HepG2 (cell line): ENCODE data around the gene CTRL. TPM values are rescaled to one million over a fixed set of nuclear protein-coding genes. Genes with fewer than 3 reads are reported as not detected.

Experiments used
- ATF4 ChIP-seq, 2 experiments: fragments of 450-650 bp in 1 of 2; sonication (generic) in 1 of 2; formaldehyde crosslinking; IDR thresholded peaks; 2 replicates each; pipeline versions ENCODE4 v1.5.0 to v1.8.0; 2020 to 2022; ENCODE audit warnings: mild to moderate bottlenecking in 1 of 2, missing genetic modification reagents in 1 of 2
- CCAR2 ChIP-seq: fragments of 200-400 bp; formaldehyde crosslinking; optimal IDR thresholded peaks from 2 replicates; pipeline ENCODE3; 2018; ENCODE audit warnings: low read depth, mild to moderate bottlenecking, low read length, moderate library complexity
- FOXA1 ChIP-seq, 2 experiments: fragments of 450-650 bp in 1 of 2; sonication (generic) in 1 of 2; formaldehyde crosslinking in 1 of 2; IDR thresholded peaks; 2 replicates each; pipeline versions ENCODE4 v1.4.0 to v1.6.1; 2016 to 2020; ENCODE audit warnings: missing genetic modification reagents in 1 of 2
- FOXA3 ChIP-seq: IDR thresholded peaks from 2 replicates; pipeline ENCODE4 v1.6.1; 2016; ENCODE audit warnings: missing genetic modification reagents, missing compliant biosample characterization
- MAX ChIP-seq: IDR thresholded peaks from 2 replicates; pipeline ENCODE4 v1.6.1; 2012; ENCODE audit warnings: inconsistent platforms
- MXD4 ChIP-seq: IDR thresholded peaks from 2 replicates; pipeline ENCODE4 v1.6.1; 2016; ENCODE audit warnings: mild to moderate bottlenecking, missing biosample characterization, missing genetic modification reagents
- NFKB2 ChIP-seq: sonication (generic); formaldehyde crosslinking; IDR thresholded peaks from 2 replicates; pipeline ENCODE4 v1.4.0; 2020; ENCODE audit warnings: missing genetic modification reagents, borderline replicate concordance
- NRL ChIP-seq: sonication (generic); formaldehyde crosslinking; IDR thresholded peaks from 2 replicates; pipeline ENCODE4 v1.5.0; 2020; ENCODE audit warnings: missing genetic modification reagents, mild to moderate bottlenecking, moderate library complexity, borderline replicate concordance
- PHF20 ChIP-seq: sonication (generic); formaldehyde crosslinking; IDR thresholded peaks from 2 replicates; pipeline ENCODE4 v1.5.0; 2020; ENCODE audit warnings: mild to moderate bottlenecking, missing genetic modification reagents
- PRMT3 ChIP-seq: sonication (generic); formaldehyde crosslinking; IDR thresholded peaks from 2 replicates; pipeline ENCODE4 v1.8.1; 2022; ENCODE audit warnings: low read depth, mild to moderate bottlenecking, moderate library complexity, missing genetic modification reagents, borderline replicate concordance
- SCMH1 ChIP-seq: sonication (generic); formaldehyde crosslinking; IDR thresholded peaks from 2 replicates; pipeline ENCODE4 v1.9.0; 2021; ENCODE audit warnings: missing genetic modification reagents, mild to moderate bottlenecking, borderline replicate concordance
- SMAD1 ChIP-seq: sonication (generic); formaldehyde crosslinking; IDR thresholded peaks from 2 replicates; pipeline ENCODE4 v1.4.0; 2020; ENCODE audit warnings: missing genetic modification reagents, low read depth, mild to moderate bottlenecking, borderline replicate concordance
- SMAD9 ChIP-seq: sonication (generic); formaldehyde crosslinking; IDR thresholded peaks from 2 replicates; pipeline ENCODE4 v1.5.1; 2020; ENCODE audit warnings: mild to moderate bottlenecking, missing genetic modification reagents
- ZBTB26 ChIP-seq: IDR thresholded peaks from 2 replicates; pipeline ENCODE4 v1.6.1; 2016; ENCODE audit warnings: missing compliant biosample characterization, missing genetic modification reagents, borderline replicate concordance
- ZFP36 ChIP-seq: fragments of 150-350 bp; IDR thresholded peaks from 2 replicates; pipeline ENCODE4 v1.6.1; 2018; ENCODE audit warnings: borderline replicate concordance, low read length, low read depth; ENCODE audit not compliant: partially characterized antibody
- ZNF224 ChIP-seq: sonication (generic); formaldehyde crosslinking; IDR thresholded peaks from 2 replicates; pipeline ENCODE4 v1.5.0; 2020; ENCODE audit warnings: mild to moderate bottlenecking, missing genetic modification reagents
- ZNF335 ChIP-seq: sonication (generic); formaldehyde crosslinking; IDR thresholded peaks from 2 replicates; pipeline ENCODE4 v1.4.0; 2020; ENCODE audit warnings: missing genetic modification reagents
- ZNF558 ChIP-seq: sonication (generic); formaldehyde crosslinking; IDR thresholded peaks from 2 replicates; pipeline ENCODE4 v1.9.0; 2022; ENCODE audit warnings: mild to moderate bottlenecking, missing genetic modification reagents, borderline replicate concordance
- polyA plus RNA-seq, 8 experiments: library from polyadenylated mRNA; depleted of rRNA in 3 of 8; stranded (reverse) in 7 of 8; unstranded in 1 of 8; fragments of >200 nt; fragmentation: Illumina TruSeq in 4 of 8; extraction: Trizol in 4 of 8; gene quantifications; 2 replicates each; pipeline versions ENCODE4 v1.2.1 to v1.2.3, GENCODE V29; 2011 to 2016; ENCODE audit warnings: low read depth in 4 of 8, missing spikeins in 1 of 8, mixed read lengths in 1 of 8; ENCODE audit not compliant: insufficient read depth in 1 of 8
- total RNA-seq, 5 experiments: library from RNA; depleted of rRNA; stranded (reverse); fragments of >200 nt; fragmentation: Illumina TruSeq; extraction: Trizol; gene quantifications; 2 replicates each; pipeline ENCODE4 v1.2.3, GENCODE V29; 2016; ENCODE audit warnings: low read depth in 1 of 5
- TF ChIP-seq, protein P1 (sequence below): sonication (generic); formaldehyde crosslinking; IDR thresholded peaks from 2 replicates; pipeline ENCODE4 v1.4.0; 2020; ENCODE audit warnings: missing genetic modification reagents
- TF ChIP-seq, protein P2 (sequence below): sonication (generic); formaldehyde crosslinking; conservative IDR thresholded peaks from 2 replicates; pipeline ENCODE4 v1.4.0; 2020; ENCODE audit warnings: mild to moderate bottlenecking, missing genetic modification reagents, moderate library complexity

CTRL gene
- total and polyA plus RNA-seq, 2 of the 13 experiments (the other 11 are each of a cell fraction or from before 2014, with no cell fraction given): 1.9 to 2.7 TPM

DNA sequence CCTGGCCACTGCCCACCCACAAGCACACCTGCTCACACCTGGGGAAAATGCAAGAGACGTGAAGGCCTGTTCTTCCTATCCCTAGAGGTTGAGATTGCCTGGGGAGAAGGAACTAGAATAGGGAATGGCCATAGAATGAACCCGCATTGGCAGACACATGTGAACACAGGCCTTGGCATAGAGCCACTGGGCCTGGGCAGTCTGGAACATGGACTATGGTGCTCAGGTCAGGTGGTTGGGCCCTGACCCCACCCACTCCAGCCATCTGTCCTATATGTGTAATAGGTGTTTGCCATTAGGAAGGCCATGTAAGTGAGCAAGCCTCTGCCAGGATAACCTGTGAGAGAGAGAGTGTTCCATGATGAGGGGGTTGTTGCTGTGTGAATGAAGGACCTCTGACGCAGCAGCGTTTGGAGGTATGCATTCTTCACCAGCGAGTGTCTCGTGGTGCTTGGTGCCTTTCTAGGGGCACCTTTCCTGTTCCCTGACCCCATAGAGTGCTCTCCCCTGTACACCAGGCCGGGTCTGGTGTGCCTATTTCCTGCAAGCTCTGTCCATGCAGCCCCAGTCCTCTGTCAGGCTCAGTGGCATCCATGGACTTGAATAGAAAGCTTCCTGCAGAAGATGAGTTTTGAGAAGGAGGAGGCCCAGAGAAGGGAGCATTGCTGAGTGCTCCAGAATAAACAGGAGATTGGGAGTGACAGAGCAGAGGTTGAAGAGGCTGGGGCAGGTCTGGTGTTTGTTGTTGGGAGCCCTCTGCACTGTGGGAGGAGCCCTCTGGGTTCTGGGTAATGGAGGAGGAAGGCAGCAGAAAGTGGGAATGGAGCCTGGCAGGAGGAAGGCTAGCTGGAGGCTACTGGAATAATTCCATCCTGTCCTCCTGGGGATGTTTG lies 15.6 kb downstream of the CTRL start (continued):
- TF ChIP-seq MAX (peak; percentile 12; the same call in 1 of the 2 replicates), ZFP36 (no peak), ATF4 (CRISPR knock-in tag; IDR thresholded peaks at IDR 0.05) (no peak), MXD4 (no peak), PHF20 (CRISPR knock-in tag) (peak; percentile 19; the same call in 1 of the 2 replicates), SCMH1 (CRISPR knock-in tag) (no peak), ZBTB26 (peak; percentile 14; the same call in 1 of the 2 replicates), FOXA3 (CRISPR knock-in tag) (0 out of 2 replicates have a peak, but pooled peaks have one; percentile 15), FOXA1 (IDR thresholded peaks at IDR 0.05) (no peak), FOXA1 (CRISPR knock-in tag; IDR thresholded peaks at IDR 0.05) (peak; percentile 52; the same call in 1 of the 2 replicates), SMAD1 (CRISPR knock-in tag) (0 out of 2 replicates have a peak, but pooled peaks have one; percentile 49), ZNF335 (CRISPR knock-in tag) (no peak), ZNF558 (CRISPR knock-in tag) (no peak), ZNF224 (CRISPR knock-in tag) (no peak), NFKB2 (CRISPR knock-in tag) (peak; percentile 54; the same call in 1 of the 2 replicates), SMAD9 (CRISPR knock-in tag) (no peak), NRL (CRISPR knock-in tag) (no peak), CCAR2 (no peak), PRMT3 (CRISPR knock-in tag) (0 out of 2 replicates have a peak, but pooled peaks have one; percentile 40)
- TF ChIP-seq, protein P1, sequence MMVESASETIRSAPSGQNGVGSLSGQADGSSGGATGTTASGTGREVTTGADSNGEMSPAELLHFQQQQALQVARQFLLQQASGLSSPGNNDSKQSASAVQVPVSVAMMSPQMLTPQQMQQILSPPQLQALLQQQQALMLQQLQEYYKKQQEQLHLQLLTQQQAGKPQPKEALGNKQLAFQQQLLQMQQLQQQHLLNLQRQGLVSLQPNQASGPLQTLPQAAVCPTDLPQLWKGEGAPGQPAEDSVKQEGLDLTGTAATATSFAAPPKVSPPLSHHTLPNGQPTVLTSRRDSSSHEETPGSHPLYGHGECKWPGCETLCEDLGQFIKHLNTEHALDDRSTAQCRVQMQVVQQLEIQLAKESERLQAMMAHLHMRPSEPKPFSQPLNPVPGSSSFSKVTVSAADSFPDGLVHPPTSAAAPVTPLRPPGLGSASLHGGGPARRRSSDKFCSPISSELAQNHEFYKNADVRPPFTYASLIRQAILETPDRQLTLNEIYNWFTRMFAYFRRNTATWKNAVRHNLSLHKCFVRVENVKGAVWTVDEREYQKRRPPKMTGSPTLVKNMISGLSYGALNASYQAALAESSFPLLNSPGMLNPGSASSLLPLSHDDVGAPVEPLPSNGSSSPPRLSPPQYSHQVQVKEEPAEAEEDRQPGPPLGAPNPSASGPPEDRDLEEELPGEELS (CRISPR knock-in tag): peak; percentile 51; the same call in 1 of the 2 replicates
- TF ChIP-seq, protein P2, sequence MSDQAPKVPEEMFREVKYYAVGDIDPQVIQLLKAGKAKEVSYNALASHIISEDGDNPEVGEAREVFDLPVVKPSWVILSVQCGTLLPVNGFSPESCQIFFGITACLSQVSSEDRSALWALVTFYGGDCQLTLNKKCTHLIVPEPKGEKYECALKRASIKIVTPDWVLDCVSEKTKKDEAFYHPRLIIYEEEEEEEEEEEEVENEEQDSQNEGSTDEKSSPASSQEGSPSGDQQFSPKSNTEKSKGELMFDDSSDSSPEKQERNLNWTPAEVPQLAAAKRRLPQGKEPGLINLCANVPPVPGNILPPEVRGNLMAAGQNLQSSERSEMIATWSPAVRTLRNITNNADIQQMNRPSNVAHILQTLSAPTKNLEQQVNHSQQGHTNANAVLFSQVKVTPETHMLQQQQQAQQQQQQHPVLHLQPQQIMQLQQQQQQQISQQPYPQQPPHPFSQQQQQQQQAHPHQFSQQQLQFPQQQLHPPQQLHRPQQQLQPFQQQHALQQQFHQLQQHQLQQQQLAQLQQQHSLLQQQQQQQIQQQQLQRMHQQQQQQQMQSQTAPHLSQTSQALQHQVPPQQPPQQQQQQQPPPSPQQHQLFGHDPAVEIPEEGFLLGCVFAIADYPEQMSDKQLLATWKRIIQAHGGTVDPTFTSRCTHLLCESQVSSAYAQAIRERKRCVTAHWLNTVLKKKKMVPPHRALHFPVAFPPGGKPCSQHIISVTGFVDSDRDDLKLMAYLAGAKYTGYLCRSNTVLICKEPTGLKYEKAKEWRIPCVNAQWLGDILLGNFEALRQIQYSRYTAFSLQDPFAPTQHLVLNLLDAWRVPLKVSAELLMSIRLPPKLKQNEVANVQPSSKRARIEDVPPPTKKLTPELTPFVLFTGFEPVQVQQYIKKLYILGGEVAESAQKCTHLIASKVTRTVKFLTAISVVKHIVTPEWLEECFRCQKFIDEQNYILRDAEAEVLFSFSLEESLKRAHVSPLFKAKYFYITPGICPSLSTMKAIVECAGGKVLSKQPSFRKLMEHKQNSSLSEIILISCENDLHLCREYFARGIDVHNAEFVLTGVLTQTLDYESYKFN (CRISPR knock-in tag): peak; percentile 67
